Limb (tissue), 2 donors: ENCODE data around the gene MAP3K14.

ENCODE experiments used
- DNase-seq, 2 donors: peaks; one replicate each; pipeline ENCODE4 v3.0.0-alpha.2; 2016; ENCODE audit errors: extremely low spot score in 2 of 2

MAP3K14 gene

GRCh38 chr17:45317111-45317928, 500 bp upstream of the MAP3K14 start:
- DNase-seq = peak; percentile 100

GRCh38 chr17:45315648-45316433, 979 bp downstream of the MAP3K14 start:
- no peak for DNase-seq

- DNase-seq = no peak
These were observed 1.8 kb downstream of the MAP3K14 start for GRCh38 chr17:45314741-45315647.

- no peak for DNase-seq
These were observed 2.7 kb downstream of the MAP3K14 start for GRCh38 chr17:45313996-45314740.

- DNase-seq = no peak
These were observed 3.4 kb downstream of the MAP3K14 start for GRCh38 chr17:45313421-45313771.

- no peak for DNase-seq
These were observed 4.1 kb downstream of the MAP3K14 start for GRCh38 chr17:45312477-45313420.

GRCh38 chr17:45311760-45312476, 4.9 kb downstream of the MAP3K14 start:
- no peak for DNase-seq

GRCh38 chr17:45311401-45311759, 5.4 kb downstream of the MAP3K14 start:
- no peak for DNase-seq

GRCh38 chr17:45310380-45311324, 6.2 kb downstream of the MAP3K14 start:
- no peak for DNase-seq

GRCh38 chr17:45309400-45309799, 7.4 kb downstream of the MAP3K14 start:
- DNase-seq = no peak

- no peak for DNase-seq
These were observed 8.0 kb downstream of the MAP3K14 start for GRCh38 chr17:45308840-45309239.

GRCh38 chr17:45308016-45308365, 8.8 kb downstream of the MAP3K14 start:
- DNase-seq = no peak

- no peak for DNase-seq
These were observed 9.4 kb downstream of the MAP3K14 start for GRCh38 chr17:45307290-45308015.

GRCh38 chr17:45306623-45307022, 10.2 kb downstream of the MAP3K14 start:
- no peak for DNase-seq

- DNase-seq = no peak
These were observed 10.7 kb downstream of the MAP3K14 start for GRCh38 chr17:45306094-45306493.

- DNase-seq = no peak
These were observed 11.2 kb downstream of the MAP3K14 start for GRCh38 chr17:45305530-45306087.

- DNase-seq = no peak
These were observed 14.1 kb downstream of the MAP3K14 start for GRCh38 chr17:45302649-45303173.
